ENCODE data around the gene SRRM5.

- TF ChIP-seq CTCF (IDR thresholded peaks at IDR 0.05) (no peak), POLR2A (IDR thresholded peaks at IDR 0.05) (no peak)
These were observed 27.4 kb upstream of the SRRM5 start for GRCh38 chr19:43584484-43584883.
